SK-N-MC (cell line): Measurements from ENCODE around the gene RAD1.

Experiments used
- EZH2 ChIP-seq: fragments of 200-600 bp; sonication (generic); IDR thresholded peaks from one replicate; pipeline ENCODE4 v1.6.1; 2017; ENCODE audit warnings: antibody characterized with exemption
- FOXP2 ChIP-seq: optimal IDR thresholded peaks from 2 replicates; pipeline ENCODE3; 2011; ENCODE audit warnings: mild to moderate bottlenecking, moderate library complexity; ENCODE audit not compliant: insufficient read depth; ENCODE audit errors: extremely low read length, control extremely low read depth
- POLR2AphosphoS5 ChIP-seq: IDR thresholded peaks from 2 replicates; pipeline ENCODE4 v1.6.1; 2012; ENCODE audit warnings: mild to moderate bottlenecking, low read depth, low read length, borderline replicate concordance

GRCh38 chr5:34897646-34898045 is 17.7 kb downstream of the RAD1 start:
- TF ChIP-seq POLR2AphosphoS5 (no peak), FOXP2 (no peak), EZH2 (no peak)
